Subcutaneous adipose tissue (tissue), 4 donors: ENCODE results near the gene SPAST. TPM values are rescaled to one million over a fixed set of nuclear protein-coding genes. Genes with fewer than 3 reads are reported as not detected.

ENCODE experiments used
- CTCF ChIP-seq: fragments of 450-650 bp; IDR thresholded peaks from one replicate; pipeline ENCODE4 v1.5.1; 2016; ENCODE audit warnings: low read depth, mild to moderate bottlenecking, control low read depth, antibody characterized with exemption, moderate library complexity
- total RNA-seq, 4 donors: library from RNA; depleted of rRNA; stranded (reverse); fragments of >200 nt; gene quantifications; one replicate each; pipeline ENCODE4 v1.1.0, GENCODE V29; 2016

SPAST gene
- total RNA-seq: 10 to 100 TPM; 15.3 to 26.9 (median 21.2) TPM

GRCh38 chr2:32063310-32064020 is at the start of gene SPAST:
TSS of gene SPAST (plus strand) at chr2:32063556. CDS start at chr2:32063832, 276 bp downstream.
- no peak for TF ChIP-seq CTCF

- TF ChIP-seq CTCF: no peak
Measured at GRCh38 chr2:32039447-32040219, 23.7 kb upstream of the SPAST start, which contains the start of gene DPY30. TSS of gene DPY30 (minus strand) at chr2:32039805. CDS start at chr2:32039456, 349 bp downstream.

- no peak for TF ChIP-seq CTCF
Measured at GRCh38 chr2:32043561-32043960, 19.8 kb upstream of the SPAST start.

- no peak for TF ChIP-seq CTCF
Measured at GRCh38 chr2:32051836-32052439, 11.4 kb upstream of the SPAST start.

- TF ChIP-seq CTCF: no peak
Measured at GRCh38 chr2:32058130-32058529, 5.2 kb upstream of the SPAST start.

- no peak for TF ChIP-seq CTCF
Measured at GRCh38 chr2:32060266-32060665, 3.1 kb upstream of the SPAST start.

- TF ChIP-seq CTCF: no peak
Measured at GRCh38 chr2:32061430-32061829, 1.9 kb upstream of the SPAST start.
